Measurements from ENCODE around the gene BMPR1B. TPM values are rescaled to one million over a fixed set of nuclear protein-coding genes. Genes with fewer than 3 reads are reported as not detected.

BMPR1B gene
- total and polyA plus RNA-seq, 4 donors = 0.27 to 0.70 (median 0.48) TPM

DNA sequence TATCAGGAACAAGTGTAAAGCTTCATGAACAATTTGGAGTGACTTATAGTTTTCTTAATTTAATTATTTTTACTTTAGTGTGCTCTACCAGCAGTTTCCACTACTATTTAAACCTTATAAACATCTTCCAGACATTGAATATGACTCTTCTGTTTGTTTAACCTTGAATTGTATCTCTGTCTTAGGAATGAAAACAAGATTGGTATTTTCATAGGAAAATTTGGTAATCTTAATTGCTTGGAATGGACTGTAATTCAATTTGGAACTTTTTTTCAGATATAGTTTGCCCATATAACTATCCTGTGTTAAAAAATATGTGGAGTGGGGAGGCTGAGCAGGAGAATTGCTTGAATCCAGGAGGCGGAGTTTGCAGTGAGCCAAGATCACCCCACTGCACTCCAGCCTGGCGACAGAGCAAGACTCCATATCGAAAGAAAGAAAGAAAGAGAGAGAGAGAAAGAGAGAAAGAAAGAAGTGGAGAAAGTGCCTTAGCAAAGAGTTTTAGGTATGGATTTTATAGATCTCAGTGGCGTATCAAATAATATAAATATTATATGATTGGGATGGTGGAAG lies 242.4 kb downstream of the BMPR1B start:
- Histone ChIP-seq H3K9ac (ENCODE audit: low read depth in 1 of 2, low read length in 2 of 2) (no peak overlapping the region), H3K27ac (ENCODE audit: low read depth in 1 of 2, low read length in 2 of 2) (no peak overlapping the region), H3K36me3 (ENCODE audit: control insufficient read depth in 4 of 4, insufficient read depth in 3 of 4, low read depth in 1 of 4, low read length in 3 of 4) (no peaks in the 10 kb centered on the region), H3K27me3 (ENCODE audit: control insufficient read depth in 4 of 4, insufficient read depth in 4 of 4, low read length in 3 of 4) (peaks cover 0 to 6% (median 0%) of the 10 kb centered on the region in 4 donors), H3K4me1 (ENCODE audit: control insufficient read depth in 4 of 4, insufficient read depth in 4 of 4, low read length in 3 of 4) (no peaks in the 10 kb centered on the region), H3K4me3 (ENCODE audit: low read depth in 1 of 3, low read length in 3 of 3) (no peak overlapping the region), H3K9me3 (ENCODE audit: control insufficient read depth in 4 of 4, low read length in 3 of 4) (no peaks in the 10 kb centered on the region)
- 82% methylated on average over 4 of the region's 4 CpGs for WGBS
- no peak for DNase-seq (ENCODE audit: low spot score)
- TF ChIP-seq CTCF (IDR thresholded peaks at IDR 0.05; ENCODE audit: low read depth, low read length, missing input control) (no peak), HNF4G (IDR thresholded peaks at IDR 0.05) (no peak), GABPA (IDR thresholded peaks at IDR 0.05 in 1 of 2, conservative IDR thresholded peaks at IDR 0.05 in 1 of 2) (no peak), RAD21 (IDR thresholded peaks at IDR 0.05) (no peak), FOXA2 (IDR thresholded peaks at IDR 0.05) (no peak), FOXA1 (IDR thresholded peaks at IDR 0.05) (no peak), YY1 (IDR thresholded peaks at IDR 0.05) (no peak), SP1 (IDR thresholded peaks at IDR 0.05) (no peak), ZBTB33 (IDR thresholded peaks at IDR 0.05) (no peak), TAF1 (conservative IDR thresholded peaks at IDR 0.05) (no peak), JUND (IDR thresholded peaks at IDR 0.05) (no peak)

GRCh38 chr4:95004912-95005311 lies 247.2 kb downstream of the BMPR1B start:
- Histone ChIP-seq H3K36me3 (ENCODE audit: control insufficient read depth in 4 of 4, insufficient read depth in 3 of 4, low read depth in 1 of 4, low read length in 3 of 4) (no peaks in the 10 kb centered on the region), H3K9me3 (ENCODE audit: control insufficient read depth in 4 of 4, low read length in 3 of 4) (no peaks in the 10 kb centered on the region), H3K27ac (ENCODE audit: low read depth in 1 of 2, low read length in 2 of 2) (no peak overlapping the region), H3K9ac (ENCODE audit: low read depth in 1 of 2, low read length in 2 of 2) (no peak overlapping the region), H3K27me3 (ENCODE audit: control insufficient read depth in 4 of 4, insufficient read depth in 4 of 4, low read length in 3 of 4) (peaks cover 0 to 2% (median 0%) of the 10 kb centered on the region in 4 donors), H3K4me1 (ENCODE audit: control insufficient read depth in 4 of 4, insufficient read depth in 4 of 4, low read length in 3 of 4) (no peaks in the 10 kb centered on the region), H3K4me3 (ENCODE audit: low read depth in 1 of 3, low read length in 3 of 3) (no peak overlapping the region)
- DNase-seq (ENCODE audit: low spot score) = no peak
- TF ChIP-seq RXRA (IDR thresholded peaks at IDR 0.05) = no peak
- TF ChIP-seq TAF1 (conservative IDR thresholded peaks at IDR 0.05) = no peak
- no peak for TF ChIP-seq GABPA (IDR thresholded peaks at IDR 0.05 in 1 of 2, conservative IDR thresholded peaks at IDR 0.05 in 1 of 2)
- no peak for TF ChIP-seq EGR1 (IDR thresholded peaks at IDR 0.05; ENCODE audit: low read depth in 2 of 2)
- no peak for TF ChIP-seq ATF3 (IDR thresholded peaks at IDR 0.05)
- no peak for TF ChIP-seq JUND (IDR thresholded peaks at IDR 0.05)
- TF ChIP-seq ZBTB33 (IDR thresholded peaks at IDR 0.05) = no peak
- no peak for TF ChIP-seq HNF4G (IDR thresholded peaks at IDR 0.05)
- TF ChIP-seq, protein P1, sequence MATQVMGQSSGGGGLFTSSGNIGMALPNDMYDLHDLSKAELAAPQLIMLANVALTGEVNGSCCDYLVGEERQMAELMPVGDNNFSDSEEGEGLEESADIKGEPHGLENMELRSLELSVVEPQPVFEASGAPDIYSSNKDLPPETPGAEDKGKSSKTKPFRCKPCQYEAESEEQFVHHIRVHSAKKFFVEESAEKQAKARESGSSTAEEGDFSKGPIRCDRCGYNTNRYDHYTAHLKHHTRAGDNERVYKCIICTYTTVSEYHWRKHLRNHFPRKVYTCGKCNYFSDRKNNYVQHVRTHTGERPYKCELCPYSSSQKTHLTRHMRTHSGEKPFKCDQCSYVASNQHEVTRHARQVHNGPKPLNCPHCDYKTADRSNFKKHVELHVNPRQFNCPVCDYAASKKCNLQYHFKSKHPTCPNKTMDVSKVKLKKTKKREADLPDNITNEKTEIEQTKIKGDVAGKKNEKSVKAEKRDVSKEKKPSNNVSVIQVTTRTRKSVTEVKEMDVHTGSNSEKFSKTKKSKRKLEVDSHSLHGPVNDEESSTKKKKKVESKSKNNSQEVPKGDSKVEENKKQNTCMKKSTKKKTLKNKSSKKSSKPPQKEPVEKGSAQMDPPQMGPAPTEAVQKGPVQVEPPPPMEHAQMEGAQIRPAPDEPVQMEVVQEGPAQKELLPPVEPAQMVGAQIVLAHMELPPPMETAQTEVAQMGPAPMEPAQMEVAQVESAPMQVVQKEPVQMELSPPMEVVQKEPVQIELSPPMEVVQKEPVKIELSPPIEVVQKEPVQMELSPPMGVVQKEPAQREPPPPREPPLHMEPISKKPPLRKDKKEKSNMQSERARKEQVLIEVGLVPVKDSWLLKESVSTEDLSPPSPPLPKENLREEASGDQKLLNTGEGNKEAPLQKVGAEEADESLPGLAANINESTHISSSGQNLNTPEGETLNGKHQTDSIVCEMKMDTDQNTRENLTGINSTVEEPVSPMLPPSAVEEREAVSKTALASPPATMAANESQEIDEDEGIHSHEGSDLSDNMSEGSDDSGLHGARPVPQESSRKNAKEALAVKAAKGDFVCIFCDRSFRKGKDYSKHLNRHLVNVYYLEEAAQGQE (IDR thresholded peaks at IDR 0.05) = no peak
- TF ChIP-seq CTCF (IDR thresholded peaks at IDR 0.05; ENCODE audit: low read depth, low read length, missing input control) = no peak

All from liver (tissue), 9 donors.